ENCODE data around the gene ZNF23. TPM values are rescaled to one million over a fixed set of nuclear protein-coding genes. Genes with fewer than 3 reads are reported as not detected.
A peak's percentile ranks its signal among the peaks of the same experiment; 100 is the strongest.

Gene ZNF23
- total RNA-seq, 1 donor from 2014 or later: 10.5 TPM

GRCh38 chr16:71426880-71427615 is 35.0 kb downstream of the ZNF23 start:
- no peak for DNase-seq (ENCODE audit: low read depth)

GRCh38 chr16:71426069-71426879 is 35.8 kb downstream of the ZNF23 start:
- DNase-seq (ENCODE audit: low read depth): peak; percentile 76

- no peak for DNase-seq (ENCODE audit: low read depth)
Measured at GRCh38 chr16:71425746-71426068, 36.3 kb downstream of the ZNF23 start.

GRCh38 chr16:71424626-71425025 is 37.4 kb downstream of the ZNF23 start:
- DNase-seq (ENCODE audit: low read depth): no peak

GRCh38 chr16:71423865-71424264 is 38.2 kb downstream of the ZNF23 start:
- DNase-seq (ENCODE audit: low read depth): no peak

- no peak for DNase-seq (ENCODE audit: low read depth)
Measured at GRCh38 chr16:71423016-71423415, 39.0 kb downstream of the ZNF23 start.

- DNase-seq (ENCODE audit: low read depth): no peak
Measured at GRCh38 chr16:71421911-71422310, 40.1 kb downstream of the ZNF23 start.

GRCh38 chr16:71414038-71414437 is 48.0 kb downstream of the ZNF23 start:
- DNase-seq (ENCODE audit: low read depth): no peak

GRCh38 chr16:71413341-71413740 is 48.7 kb downstream of the ZNF23 start:
- no peak for DNase-seq (ENCODE audit: low read depth)

- peak; percentile 54 for DNase-seq (ENCODE audit: low read depth)
Measured at GRCh38 chr16:71412270-71413160, 49.5 kb downstream of the ZNF23 start.

GRCh38 chr16:71410146-71410545 is 51.9 kb downstream of the ZNF23 start:
- no peak for DNase-seq (ENCODE audit: low read depth)

- no peak for DNase-seq (ENCODE audit: low read depth)
Measured at GRCh38 chr16:71409011-71409775, 52.9 kb downstream of the ZNF23 start.

- DNase-seq (ENCODE audit: low read depth): no peak
Measured at GRCh38 chr16:71408536-71408935, 53.5 kb downstream of the ZNF23 start.

GRCh38 chr16:71407731-71408130 is 54.3 kb downstream of the ZNF23 start:
- DNase-seq (ENCODE audit: low read depth): no peak

GRCh38 chr16:71406724-71407123 is 55.3 kb downstream of the ZNF23 start:
- no peak for DNase-seq (ENCODE audit: low read depth)

GRCh38 chr16:71406316-71406715 is 55.7 kb downstream of the ZNF23 start:
- DNase-seq (ENCODE audit: low read depth): no peak

GRCh38 chr16:71404364-71404763 is 57.7 kb downstream of the ZNF23 start:
- no peak for DNase-seq (ENCODE audit: low read depth)

- DNase-seq (ENCODE audit: low read depth): no peak
Measured at GRCh38 chr16:71402674-71403073, 59.4 kb downstream of the ZNF23 start.

GRCh38 chr16:71402007-71402406 is 60.0 kb downstream of the ZNF23 start:
- DNase-seq (ENCODE audit: low read depth): no peak

GRCh38 chr16:71399801-71400563 is 62.1 kb downstream of the ZNF23 start:
- no peak for DNase-seq (ENCODE audit: low read depth)
